HG02885 (cell line): ENCODE results near the gene YARS1.

ENCODE experiments used
- ATAC-seq: cut with Tn5 transposase; IDR thresholded peaks from one replicate; pipeline ENCODE4 v1.9.1; 2021; ENCODE audit warnings: mild to moderate bottlenecking; ENCODE audit not compliant: unreplicated experiment, poor library complexity

Gene YARS1

DNA sequence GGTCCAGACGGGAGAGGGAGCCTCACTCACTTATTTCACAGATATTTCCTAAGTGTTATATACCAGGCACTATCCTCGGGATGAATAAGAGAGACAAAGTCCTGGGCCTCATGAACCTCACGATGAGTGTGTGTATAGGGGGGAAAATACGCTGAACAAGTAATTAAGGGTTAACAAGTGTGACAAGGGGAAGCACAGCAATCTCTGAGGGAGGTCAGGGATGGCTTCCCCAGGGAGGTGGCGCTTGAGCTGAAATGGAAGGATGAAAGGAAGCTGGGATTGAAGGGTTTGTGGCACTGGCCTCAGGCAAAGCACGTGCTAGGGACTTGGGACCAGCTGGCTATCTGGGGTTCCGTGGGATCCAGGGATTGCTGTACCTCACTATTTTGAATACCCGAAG lies 68.2 kb downstream of the YARS1 start:
- no peak for ATAC-seq

DNA sequence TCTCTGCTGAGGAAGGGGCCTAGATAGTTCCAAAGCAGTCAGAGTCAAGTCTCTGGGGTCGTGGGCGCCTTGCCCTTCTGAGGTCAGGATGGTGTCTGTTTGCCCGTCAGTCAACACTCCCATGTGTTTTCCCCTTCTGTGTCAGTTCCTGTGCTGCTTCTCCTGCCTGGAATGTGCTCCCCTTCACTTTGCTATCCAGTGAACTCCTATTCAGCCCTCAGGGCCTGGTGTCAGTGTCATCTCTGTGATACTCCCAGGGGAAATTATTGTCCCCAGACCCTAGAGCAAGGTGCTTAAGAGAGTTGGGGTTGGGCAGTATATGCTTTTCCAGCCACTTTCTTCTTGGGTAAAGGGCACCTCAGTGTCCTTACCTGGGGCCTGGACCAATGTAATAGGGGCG lies 68.8 kb downstream of the YARS1 start:
- no peak for ATAC-seq

DNA sequence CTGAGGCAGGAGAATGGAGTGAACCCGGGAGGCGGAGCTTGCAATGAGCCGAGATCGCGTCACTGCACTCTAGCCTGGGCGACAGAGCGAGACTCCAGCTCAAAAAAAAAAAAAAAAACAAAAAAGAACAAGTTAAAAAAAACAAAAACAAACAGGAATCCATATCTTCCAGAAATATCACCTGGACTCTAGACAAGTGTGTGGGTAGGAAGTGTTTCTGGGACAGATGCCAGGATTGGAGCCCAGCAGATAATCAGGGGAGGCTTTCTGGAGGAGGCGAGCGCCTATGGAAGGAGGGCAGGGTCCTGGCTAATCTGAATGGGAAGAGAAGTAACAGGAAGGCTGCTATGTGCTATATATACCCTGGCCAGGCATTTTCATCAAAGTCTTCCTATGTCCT lies 71.0 kb downstream of the YARS1 start:
- ATAC-seq, result no peak

DNA sequence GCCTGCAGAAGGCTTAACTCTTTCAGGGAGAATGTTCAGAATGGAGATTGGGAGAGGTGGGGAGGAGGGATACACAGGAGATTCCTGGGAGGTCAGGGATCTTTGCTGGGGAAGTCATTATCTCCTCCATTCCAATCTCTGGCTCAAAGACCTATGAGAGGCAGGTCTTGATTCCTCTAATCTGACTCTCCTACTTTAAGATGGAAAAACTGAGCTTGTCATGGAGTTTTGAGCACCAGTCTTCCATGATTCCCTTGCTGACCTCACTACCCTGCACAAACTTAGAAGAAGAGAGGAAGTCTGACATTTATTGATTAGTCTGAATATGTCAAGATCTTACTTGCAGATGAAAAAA lies 73.1 kb downstream of the YARS1 start:
- ATAC-seq, result no peak

DNA sequence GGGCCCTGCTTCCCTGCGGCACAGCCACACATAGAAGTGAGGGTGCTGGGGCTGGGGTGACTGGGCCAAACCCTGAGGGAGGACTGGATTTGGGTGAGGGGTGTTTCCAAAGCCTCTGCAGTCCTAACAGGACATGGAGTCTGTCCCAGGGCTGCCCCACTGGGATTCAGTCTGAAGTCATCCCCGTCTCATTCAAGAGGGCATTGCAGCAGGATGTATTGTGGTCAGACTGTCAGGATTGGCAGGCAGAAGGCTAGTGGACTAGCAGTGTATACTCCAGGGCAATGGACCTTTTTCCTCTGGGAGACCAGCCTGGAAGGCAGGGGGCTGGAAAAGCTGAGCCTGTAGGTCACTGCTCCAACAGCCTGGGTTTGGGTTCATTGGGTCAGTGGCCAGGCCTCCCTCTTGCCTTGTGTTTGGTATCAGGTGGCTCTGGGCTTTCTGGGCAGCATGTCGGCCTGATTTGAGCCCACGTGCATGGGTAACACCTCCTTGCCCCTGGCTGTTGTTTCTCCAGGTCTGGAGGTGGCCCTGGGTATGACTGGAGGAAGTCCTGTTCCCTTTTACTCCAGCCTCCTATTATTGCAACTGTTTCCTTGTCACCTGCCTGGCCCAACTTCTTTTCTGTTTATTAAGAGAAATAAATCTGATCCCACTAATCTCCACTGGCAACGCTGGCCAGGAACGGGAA lies 73.6 kb downstream of the YARS1 start:
- ATAC-seq, result no peak

DNA sequence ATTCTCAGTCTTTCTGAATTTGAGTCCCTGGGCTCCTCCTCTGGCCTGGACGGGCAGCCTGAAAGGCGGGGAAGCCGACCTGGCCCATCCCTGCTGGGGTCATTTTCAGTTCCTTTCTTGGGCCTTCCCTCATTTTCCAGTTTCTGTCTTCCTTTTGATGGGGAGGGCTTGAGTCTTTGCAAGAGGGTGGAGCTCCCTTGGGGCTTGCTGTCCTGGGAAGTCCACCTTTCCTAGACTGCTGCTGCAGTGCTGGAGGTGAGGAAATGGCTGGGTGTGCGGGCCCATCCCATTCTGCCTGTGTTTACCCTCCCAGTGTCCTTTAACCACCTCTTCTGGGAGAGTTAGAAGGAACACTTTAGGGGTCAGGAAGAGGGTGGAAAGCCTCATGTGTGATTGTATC lies 74.2 kb downstream of the YARS1 start:
- ATAC-seq, result no peak

DNA sequence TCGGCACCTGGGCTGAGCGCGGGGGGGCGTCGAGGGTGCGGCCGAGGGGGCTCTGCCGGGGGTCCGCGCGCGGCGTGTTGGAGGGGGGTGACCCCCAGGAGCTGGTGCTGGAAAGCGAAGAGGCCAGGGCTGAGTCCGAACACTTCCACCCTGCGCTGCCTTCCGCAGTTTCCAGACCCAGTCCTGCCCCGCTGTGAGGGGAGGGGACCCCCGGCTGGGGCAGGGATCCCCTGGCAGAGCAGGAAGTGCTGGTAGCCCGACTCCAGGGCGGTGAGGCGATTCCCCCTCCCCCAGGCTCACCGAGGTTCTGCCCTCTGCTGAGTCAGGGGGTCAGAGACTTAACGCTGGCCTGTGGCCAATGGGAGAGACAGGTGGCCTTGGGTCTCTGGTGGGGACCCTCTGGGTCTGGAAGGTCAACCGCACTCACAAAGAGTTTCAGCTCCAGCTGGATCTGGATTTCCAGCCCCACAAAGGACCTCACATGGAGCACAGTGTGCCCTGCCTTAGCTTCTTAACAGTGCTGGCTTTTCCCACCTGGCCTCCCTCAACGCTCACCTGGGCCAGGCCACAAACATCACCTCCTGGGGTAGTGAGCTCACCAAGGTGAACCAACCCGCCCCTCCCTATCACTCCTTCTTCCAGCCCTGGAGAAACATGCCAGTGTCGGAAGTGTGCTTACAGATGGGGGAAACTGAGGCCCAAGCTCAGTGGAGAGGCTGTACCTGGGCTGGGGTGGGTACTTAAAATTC lies 74.8 kb downstream of the YARS1 start:
- no peak for ATAC-seq

DNA sequence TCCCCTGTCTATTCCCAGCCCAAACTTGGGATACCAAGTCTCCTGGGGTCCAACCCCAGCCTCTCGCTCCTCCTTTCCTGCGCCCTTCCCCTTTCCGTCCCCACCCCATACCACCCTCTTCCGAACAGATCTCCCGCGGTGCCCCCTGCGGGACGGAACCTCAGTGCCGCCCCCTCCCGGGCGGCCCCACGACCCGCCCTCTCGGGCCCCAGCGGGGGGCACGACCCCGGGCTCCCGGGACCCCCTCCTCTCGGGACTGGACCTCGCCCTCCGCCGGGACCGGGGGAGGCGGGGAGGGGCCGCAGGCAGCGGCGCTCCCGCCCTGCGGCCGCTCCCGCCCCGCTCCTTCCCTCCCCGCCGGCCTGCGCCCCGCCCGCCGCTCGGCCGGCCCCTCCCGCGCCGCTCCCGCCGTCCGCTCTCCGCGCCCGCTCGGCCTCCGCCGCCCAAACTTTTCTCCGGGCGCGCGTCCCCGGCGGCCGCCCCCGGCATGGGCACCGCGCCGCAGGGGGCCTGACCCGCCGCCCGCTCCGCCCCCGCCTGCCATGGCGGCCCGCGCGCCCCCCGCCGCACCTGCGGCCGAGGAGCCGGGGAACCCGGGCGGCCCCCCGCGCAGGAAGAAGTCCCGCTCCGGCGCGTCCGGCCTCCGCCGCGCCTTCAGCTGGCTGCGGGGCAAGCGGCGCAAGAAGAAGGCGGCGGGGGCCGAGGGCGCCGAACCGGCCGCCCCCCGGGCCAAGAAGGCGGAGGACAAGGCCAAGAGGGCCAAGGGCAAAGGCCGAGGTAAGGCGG lies 75.6 kb downstream of the YARS1 start:
- no peak for ATAC-seq

DNA sequence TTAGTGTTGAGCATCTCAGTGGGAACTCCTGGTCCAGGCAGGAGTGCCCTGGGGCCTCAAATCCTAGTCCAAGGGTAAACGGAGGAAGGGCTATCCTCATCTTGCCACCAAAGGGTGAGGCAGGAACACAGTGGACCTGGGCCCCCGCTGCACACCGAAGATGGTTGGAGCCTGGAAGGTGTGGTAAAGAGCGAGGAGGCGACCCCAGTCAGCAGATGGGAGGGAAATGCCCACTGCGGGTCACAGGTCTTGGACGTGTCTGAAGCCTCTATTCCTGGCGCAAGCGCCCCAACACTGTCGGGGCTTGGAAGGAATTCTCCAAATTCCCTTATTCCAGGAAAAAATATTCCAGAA lies 76.1 kb downstream of the YARS1 start:
- ATAC-seq, result no peak

DNA sequence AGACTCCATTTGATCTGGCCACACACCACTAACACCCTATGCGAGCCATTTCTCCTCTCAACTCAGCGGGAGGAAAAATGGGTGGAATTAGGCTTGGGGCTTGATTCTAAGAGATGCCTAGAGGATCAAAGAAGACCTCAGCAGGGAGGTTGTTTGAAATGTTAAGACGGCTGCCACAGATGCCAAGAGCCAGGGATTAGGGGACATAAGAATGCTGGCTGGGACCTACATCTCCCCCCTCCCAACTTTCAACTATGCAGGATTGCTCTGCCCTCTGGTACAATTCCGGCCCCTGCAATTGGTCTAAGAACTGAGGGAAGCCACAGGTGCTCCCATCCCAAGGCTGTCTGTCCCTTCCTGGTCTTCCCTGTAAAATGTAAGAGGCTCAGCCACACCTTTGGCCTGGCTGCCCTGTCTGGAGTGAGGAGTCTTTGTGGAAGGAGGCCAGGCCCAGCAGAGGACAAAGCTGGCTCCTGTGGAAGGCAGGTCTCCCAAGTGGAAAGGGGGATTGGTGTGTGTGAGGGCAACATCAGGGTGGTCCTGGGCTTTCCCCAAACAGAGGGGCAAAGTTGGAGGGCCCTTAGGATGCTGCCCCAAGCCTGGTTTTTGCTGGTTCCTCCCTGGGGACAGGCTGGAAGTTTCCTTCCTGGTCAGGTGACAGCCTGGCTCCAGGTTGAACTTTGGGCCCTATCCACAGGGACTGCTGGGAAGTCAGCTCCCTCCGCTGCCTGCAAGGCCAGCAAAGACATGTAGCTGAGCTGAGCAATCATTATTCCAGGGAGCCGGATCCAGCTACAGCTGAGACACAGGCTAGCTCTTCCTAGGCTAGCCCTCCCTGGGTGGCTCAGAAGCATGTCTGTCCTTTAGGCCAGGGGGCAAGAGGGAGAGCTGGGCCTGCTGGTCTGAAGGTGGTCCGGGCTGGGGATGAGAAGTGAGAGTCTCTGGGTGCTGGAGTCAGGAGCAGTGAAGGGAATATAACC lies 80.1 kb downstream of the YARS1 start:
- no peak for ATAC-seq

DNA sequence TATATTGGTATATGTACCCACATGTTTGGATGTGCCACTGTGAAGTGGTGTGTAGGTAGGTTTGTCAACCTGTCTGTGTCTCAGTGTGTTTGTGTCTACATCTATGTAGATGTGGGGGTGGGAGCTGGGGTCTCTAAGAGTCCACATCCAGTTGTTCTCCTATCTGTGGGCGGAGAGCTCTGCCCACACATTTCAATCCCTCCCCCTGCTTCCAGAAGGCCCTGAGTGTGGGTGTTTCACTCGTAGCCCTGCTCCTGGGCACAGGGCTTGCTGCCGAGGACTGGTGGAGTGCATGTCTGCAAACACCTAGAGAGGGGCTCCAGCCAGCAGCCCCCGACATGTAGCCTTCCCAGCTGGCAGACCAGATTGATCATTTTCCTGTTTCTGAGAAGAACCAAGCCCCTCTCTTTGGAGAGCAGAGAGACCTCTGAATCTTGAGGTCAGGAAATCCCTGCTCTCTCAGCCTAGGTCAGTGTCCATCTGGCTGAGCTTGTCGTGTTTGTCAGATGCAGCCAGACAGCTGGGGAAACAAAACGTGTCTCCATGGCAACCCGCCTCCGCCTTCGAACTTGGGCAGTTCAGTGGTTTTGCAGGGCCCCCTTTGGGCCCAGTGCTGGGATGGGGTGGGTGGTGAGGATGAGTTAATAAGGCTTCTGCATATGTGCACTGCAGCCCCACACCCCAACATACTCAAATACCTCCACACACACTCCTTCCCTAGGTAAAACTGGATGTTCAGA lies 83.4 kb downstream of the YARS1 start:
- no peak for ATAC-seq

DNA sequence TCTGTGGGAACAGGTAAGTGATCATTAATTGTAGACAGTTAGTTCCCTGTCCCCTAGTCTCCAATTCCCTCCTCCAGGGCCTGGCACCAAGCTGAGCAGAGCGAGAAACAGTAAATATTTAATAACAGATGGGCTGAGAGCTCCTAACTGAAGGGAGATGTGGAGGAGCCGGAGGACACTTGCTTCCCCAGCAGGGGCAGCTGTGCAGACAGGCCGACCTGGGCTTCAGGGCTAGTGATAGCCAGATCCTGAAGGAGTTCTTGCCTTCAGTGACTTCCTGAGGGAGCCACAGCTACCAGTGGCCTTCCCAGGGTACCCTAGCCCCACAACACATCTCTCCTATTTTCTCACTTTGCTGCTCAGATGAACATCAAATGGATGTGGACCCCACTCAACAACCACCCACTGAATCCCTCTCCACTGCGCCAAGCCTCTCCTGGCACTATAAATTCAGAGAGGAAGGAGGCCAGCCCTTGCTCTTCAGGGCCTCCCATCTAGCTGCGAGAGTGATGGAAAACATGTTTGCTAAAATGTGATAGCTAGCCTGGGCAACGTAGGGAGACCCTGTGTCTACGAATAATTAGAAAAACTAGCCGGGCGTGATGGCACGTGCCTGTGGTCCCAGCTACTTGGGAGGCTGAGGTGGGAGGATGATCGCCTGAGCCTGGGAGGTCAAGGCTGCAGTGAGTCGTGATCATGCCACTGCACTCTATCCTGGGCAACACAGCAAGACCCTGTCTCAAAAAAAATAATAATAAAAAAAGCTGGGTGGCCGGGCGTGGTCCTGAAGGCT lies 87.7 kb downstream of the YARS1 start:
- ATAC-seq, result no peak

DNA sequence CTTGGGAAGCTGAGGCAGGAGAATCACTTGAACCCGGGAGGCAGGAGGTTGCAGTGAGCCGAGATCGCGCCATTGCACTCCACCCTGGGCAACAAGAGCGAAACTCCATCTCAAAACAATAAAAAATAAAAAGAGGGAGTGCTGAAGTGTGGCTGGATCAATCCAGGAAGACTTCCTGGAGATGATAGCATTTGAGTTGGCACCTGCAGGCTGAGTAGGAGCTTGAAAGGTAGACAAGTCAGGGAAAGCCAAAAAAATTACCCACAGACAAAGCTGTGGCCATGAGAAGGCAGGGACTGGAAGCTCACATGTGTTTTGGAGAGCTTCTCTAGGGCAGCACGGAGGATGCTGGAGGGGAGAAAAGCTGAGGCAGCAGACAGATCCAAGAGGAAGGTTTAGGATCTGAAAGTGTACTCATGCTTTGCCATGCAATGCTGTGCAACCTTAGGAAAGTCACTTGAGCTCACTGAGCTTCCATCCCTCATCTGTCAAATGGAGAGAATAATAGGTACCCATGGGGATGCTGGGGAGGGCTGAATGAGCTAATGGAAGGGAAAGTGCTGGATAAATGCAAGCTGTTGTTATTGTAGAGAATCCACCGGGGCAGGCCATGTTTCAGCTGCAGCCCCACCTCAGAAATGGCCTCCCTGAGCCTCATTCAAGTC lies 88.6 kb downstream of the YARS1 start:
- no peak for ATAC-seq

DNA sequence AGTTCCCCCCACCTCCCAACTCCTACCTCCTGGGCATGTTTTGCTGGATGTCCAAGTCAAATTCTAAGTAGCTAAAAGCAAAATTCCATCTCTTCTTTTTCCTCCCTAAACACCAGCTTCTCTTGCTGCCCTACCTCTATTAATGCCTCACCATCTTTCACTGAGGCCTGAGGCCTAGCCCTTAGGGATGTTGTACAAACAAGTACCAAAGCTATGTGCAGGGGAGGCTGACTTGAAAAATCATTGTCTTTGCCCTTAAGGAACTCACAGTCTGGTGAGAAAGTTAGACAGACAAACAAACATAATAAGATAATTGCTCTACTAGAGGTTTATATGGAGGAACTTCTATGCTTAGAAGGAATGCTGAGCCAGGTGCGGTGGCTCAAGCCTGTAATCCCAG lies 89.3 kb downstream of the YARS1 start:
- no peak for ATAC-seq

DNA sequence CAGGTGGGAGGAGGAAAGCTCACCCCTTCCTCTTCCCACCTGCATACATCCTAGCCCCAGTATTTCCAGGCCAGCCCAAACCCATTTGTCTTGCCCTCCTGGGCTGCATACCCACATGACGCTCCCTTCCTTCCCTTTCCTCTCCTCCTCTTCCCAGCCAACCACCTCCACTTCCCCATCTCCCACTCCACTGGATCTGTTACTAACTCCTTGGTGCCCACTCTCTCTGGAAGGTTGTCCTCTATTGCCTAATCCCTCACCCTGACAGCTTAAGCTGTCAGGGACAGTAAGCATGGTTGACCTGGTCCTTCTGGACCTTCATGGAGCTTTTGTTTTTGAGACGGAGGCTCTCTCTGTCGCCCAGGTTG lies 91.6 kb downstream of the YARS1 start:
- ATAC-seq, result no peak
